HG03571 (cell line): Measurements from ENCODE around the gene CTNND2.

Source experiments
- ATAC-seq: cut with Tn5 transposase; IDR thresholded peaks from one replicate; pipeline ENCODE4 v1.9.1; 2021; ENCODE audit not compliant: unreplicated experiment

Gene CTNND2

DNA sequence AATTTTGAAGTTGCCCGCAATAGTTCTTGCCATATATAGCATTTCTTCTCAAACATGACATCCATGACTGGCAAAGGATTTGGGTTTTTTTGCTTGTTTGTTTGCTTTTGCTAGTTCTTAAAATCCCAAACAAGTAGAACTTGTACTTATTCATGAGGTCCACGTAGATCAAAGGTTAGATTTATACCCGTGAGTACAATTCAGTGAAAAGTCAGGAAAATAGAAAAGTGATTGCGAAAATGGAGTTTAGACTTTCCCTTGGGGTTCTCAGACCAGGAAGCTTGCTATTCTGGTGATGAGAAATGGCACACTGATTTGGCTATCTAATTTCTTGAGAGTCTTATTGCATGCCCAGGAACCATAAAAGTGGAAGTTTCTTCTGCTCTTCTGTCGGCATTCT, 304.7 kb downstream of the CTNND2 start:
- no peak for ATAC-seq

GRCh38 chr5:11596657-11597071, 307.6 kb downstream of the CTNND2 start:
- ATAC-seq, result no peak

DNA sequence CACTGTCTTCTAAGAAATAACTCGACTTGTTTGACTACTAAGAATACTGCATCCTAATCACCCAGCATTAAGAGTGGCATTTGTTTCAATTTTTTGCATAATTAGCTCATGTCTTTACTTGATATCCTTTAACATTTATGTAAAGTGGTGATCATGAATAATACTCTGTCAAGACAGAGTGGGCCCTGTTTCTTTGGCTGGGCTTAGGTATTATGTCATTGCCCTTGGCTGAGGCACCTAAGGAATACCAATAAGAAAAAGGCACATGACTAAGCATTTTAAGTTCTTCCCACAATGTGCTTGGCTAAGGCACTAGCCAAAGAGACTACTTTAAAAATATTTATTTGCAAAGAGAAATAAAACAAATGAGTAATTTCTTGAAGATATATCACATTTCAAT, 308.1 kb downstream of the CTNND2 start:
- ATAC-seq, result no peak

GRCh38 chr5:11595045-11595444, 309.2 kb downstream of the CTNND2 start:
- ATAC-seq, result no peak

GRCh38 chr5:11594021-11594420, 310.2 kb downstream of the CTNND2 start:
- no peak for ATAC-seq

DNA sequence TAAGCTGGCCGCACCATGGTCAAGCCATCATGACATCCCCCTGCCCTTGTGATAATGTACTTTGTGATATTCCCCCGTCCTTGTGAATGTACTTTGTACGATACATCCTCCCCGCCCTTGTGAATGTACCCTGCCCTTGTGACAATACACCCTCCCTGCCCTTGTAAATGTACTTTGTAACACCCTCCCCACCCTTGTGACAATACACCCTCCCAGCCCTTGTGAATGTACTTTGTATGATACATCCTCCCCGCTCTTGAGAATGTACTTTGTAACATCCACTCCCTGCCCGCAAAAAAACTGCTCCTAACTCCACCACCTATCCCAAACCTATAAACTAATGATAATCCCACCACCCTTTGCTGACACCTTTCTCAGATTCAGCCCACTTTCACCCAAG, 313.8 kb downstream of the CTNND2 start:
- no peak for ATAC-seq

- ATAC-seq, result no peak
These were observed 315.4 kb downstream of the CTNND2 start for GRCh38 chr5:11588803-11589202.

DNA sequence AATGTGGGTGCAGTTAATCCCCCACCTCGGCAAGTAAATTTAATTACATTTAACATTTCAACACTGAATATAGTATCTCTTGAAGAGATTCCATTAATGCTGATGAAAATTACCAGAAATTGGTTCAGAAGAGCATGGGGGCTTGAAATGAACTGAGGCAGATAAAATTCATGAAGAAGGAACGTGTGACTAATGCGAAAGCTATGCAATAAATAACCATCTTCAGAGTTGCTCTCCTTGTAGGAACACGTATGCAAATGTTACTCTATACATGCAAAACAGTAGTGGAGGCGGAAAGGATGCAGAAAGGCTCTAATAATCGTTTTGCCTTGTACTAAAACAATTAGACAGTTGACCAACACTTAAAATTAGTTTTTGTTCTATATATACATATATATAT, 320.2 kb downstream of the CTNND2 start:
- no peak for ATAC-seq

DNA sequence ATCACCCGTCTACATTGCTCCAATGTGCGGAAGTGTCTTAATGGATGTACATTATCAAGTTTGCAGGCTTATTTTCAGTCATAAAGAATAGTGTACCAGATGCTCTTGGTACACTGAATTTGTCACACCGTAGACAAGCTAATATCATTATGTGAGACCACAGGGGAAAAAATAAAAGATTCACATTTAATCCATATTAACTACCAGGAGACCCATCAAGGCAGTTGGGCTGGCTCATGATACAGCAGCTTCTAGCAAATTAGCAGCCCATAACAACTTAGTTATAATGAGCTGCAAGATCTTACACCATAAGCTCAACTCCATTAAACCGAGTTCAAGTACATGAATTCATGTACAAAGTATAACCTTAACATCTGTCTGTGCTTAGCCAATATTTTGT, 324.9 kb downstream of the CTNND2 start:
- no peak for ATAC-seq

DNA sequence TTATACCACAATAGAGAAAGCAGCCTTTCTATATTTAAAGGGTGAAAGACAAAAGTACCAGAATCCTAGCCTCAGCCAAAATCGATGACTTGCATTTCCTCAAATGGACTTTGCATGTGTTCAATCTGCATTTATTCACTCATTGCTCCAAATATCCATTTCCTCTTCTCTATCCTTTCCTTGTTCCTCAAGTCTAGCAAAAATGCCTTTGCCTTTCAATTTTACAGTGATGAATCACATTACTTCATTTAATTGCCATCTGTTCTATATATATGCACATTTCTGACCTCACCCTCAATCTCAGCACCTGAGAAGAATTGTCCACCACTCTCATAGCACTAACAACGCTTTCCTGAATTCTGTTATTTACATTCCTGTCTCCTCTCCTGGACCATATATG, 329.5 kb downstream of the CTNND2 start:
- no peak for ATAC-seq

- ATAC-seq, result no peak
These were observed 330.9 kb downstream of the CTNND2 start for GRCh38 chr5:11573140-11573992.

DNA sequence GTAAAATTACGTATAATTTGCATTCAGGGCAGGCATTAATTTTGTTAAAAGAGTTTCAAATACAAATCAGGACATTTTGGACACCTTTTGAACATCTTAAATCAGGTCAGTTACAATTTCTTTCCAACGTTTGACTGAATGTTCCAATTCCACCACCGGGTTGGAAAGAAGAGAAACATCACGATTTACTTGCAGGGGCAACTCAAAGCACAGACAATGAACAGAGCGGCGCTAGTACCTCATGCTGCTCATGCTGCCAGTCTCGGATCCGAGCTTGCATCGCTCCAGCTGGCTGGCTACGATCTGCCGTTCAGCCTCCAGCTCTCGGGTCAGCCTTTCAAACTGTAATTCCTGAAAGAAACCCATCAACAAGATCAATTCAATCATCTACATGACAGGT, 339.5 kb downstream of the CTNND2 start:
- ATAC-seq, result no peak

DNA sequence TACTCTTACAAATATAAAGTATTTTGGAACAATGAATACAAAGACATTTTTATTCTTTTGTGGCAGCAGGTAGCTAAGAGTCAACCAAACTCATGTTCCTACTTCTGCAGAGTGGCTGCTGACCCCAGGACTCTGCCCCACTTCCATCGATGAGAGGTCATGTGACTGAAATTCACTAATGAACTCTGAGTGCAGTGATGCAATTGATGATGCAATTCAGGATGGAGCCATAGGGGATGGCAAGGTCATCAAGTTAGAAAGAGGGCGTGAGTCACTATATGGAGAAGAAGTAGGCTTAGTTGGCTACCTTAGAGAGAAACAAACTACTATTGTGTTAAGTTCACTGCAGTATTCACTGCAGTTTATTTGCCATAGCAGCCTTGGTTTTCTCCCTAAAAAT, 340.4 kb downstream of the CTNND2 start:
- ATAC-seq, result no peak

GRCh38 chr5:11560915-11561697, 343.1 kb downstream of the CTNND2 start:
- ATAC-seq, result no peak

- no peak for ATAC-seq
These were observed 347.2 kb downstream of the CTNND2 start for GRCh38 chr5:11557063-11557462.

DNA sequence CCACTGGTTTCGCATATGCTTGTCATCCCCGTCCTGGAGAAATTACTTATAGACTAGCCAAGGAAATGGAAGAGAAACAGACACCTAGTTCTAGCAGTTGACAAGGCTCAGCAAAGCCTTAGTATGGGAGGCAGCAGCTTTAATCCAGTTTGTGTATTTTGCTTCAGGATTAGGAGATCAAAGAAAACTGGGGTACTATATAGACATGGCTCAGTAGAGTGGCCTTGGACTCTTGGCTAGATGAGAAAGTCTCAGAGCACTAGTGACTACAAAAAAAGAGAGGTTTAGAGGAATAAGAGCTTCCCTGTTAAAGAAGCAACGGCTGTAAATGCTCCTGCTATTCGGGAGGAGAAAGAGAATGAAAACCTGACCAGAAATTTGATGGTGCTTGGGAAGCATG, 349.1 kb downstream of the CTNND2 start:
- no peak for ATAC-seq

- ATAC-seq, result no peak
These were observed 356.5 kb downstream of the CTNND2 start for GRCh38 chr5:11547730-11548129.

DNA sequence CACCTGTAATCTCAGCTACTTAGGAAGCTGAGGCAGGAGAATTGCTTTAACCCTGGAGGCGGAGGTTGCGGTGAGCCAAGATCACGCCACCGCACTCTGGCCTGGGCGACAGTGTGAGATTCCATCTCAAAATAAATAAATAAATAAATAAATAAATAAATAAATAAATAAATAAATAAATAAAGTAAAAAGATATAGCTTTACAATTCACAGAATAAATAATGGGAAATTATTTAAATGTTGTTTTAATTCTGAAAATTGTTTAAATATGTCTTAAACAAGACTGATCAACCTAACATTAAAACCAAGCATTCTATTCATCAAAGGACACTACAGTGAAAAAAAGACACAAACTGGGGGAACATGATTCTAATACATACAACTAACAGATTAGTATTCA, 357.1 kb downstream of the CTNND2 start:
- no peak for ATAC-seq

DNA sequence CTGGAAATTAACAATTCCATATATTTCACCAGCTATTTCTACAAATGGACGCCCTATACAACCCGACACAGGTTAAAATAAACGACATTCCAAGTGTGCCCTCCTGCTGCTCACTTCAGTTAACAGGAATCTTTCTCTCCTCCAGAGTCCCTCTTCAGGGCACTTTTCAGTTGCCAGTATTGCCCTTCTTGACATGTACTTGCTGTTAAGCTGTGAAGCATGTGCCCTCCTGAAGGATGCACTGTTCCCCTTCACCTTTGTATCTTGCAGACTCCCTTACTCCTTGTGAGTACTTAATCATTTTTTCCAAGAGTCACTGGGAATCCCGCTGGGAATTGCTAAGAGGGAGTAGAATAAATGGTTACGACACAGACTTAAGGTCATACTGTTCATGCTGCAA, 364.1 kb downstream of the CTNND2 start:
- no peak for ATAC-seq

DNA sequence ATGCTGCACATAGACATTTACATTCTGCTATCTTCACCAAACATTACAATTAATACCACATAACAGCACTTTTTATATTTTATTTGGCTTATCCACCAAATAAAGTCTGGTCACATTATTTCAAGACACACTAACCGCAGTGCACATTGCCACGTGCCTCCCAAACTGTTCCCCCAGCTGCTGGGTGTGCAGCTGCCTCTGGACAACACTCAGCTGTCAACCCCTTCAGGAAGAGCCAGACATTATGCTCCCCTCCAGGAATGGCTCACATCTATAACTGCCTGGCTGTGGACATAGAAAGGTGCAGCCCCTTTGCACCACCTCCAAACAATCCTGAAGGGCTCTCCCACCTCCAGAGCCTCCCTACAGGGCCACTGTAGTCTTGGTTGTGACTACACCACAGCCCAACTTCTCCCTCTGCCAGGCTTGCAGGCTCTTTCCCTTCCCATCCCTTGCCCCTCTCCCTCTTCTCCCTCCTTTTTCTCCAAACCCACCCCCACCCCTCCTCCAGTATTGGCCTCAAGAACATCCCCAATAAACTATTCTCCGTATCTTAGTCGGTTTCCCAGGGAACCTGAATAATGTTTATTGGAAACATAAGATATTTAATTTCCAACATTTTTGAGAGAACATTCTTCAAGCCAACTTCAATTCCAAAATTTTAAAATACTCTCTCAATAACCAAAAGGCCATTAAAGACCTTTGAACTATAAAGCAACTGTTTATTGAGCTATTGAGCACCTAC, 372.3 kb downstream of the CTNND2 start:
- no peak for ATAC-seq

- ATAC-seq, result no peak
These were observed 375.5 kb downstream of the CTNND2 start for GRCh38 chr5:11528720-11529119.
